GM12874 (cell line): ENCODE data around the gene SMIM23.

Experiments
- TF ChIP-seq, protein P1 (sequence below): IDR thresholded peaks from 2 replicates; pipeline ENCODE4 v1.5.1; 2011; ENCODE audit warnings: low read depth, mild to moderate bottlenecking, control low read depth, low read length, moderate library complexity; ENCODE audit not compliant: insufficient read depth

Gene SMIM23

DNA sequence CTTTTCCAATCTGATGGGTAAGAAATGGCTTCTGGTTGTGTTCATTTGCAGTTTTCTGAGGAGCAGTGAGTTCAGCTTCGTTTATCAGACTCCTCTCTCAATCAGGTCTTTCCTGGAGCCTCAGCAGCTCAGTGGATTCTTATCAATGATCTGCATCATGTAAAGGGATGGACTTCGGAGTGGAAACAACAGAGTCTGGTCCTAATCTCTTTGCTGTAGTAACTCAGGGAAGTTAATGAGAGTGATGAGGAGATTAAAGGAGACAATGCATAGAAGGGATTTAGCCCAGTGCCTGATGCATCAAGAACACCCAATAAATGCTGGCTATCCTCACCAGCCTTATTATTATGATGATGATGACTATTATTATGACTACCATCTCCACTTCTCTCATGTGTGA lies 47.2 kb downstream of the SMIM23 start:
- TF ChIP-seq, protein P1, sequence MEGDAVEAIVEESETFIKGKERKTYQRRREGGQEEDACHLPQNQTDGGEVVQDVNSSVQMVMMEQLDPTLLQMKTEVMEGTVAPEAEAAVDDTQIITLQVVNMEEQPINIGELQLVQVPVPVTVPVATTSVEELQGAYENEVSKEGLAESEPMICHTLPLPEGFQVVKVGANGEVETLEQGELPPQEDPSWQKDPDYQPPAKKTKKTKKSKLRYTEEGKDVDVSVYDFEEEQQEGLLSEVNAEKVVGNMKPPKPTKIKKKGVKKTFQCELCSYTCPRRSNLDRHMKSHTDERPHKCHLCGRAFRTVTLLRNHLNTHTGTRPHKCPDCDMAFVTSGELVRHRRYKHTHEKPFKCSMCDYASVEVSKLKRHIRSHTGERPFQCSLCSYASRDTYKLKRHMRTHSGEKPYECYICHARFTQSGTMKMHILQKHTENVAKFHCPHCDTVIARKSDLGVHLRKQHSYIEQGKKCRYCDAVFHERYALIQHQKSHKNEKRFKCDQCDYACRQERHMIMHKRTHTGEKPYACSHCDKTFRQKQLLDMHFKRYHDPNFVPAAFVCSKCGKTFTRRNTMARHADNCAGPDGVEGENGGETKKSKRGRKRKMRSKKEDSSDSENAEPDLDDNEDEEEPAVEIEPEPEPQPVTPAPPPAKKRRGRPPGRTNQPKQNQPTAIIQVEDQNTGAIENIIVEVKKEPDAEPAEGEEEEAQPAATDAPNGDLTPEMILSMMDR, result no peak

DNA sequence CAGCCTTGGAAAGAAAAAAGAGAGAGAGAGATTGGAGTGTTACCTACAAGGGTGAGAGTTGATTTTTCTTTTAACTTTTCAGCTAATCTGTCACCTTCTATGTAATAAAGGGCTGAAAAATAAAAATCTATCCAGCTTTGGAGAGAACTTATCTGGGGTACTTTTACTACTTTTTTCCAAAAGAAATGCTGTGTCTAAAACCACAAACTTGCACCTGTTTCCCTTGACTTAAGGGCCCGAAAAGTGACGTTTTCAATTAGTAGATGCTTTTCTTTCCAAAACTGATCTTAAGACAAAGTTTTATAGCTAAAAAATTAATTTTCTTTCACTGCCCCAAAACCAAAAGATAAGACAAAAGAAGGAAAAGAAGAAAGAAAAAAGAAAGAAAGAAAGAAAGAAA lies 48.8 kb downstream of the SMIM23 start:
- TF ChIP-seq, protein P1, result no peak

DNA sequence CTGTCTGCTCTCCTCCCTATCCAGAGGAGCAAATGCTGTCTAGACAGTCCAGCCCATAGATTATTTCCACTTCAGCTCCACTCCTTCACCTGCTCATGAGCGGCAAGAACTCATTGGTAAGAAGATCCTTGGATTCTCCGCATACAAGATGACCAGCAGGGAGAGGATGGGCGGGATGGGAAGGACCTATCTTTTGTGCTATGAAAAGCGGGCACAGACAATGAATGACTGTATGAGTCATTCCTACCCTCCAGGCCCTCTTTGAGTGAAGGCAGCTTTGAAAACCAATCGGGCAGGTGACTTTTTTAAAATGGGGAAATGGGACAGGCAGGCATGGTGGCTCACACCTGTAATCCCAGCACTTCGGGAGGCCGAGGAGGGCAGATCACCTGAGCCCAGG lies 49.4 kb downstream of the SMIM23 start:
- TF ChIP-seq, protein P1, result no peak

DNA sequence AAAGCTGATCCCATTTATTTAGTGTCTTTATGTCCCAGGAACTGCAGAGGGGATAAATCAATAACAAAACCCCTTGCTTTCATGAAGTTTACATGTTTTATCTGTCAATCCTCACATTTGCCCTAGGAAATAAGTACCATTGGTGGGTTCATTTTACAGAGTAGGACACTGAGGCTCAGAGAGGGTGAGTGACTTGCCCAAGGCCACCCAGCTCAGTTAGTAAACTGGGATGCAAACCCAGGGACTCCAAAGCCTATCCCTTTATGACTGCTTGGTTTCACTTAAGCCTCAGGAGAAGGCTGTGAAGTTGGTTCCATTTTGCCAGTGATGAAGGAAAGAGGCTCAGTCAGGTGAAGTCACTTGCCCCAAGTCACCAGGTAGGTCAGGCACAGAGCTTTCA lies 51.9 kb downstream of the SMIM23 start:
- TF ChIP-seq, protein P1, result no peak

DNA sequence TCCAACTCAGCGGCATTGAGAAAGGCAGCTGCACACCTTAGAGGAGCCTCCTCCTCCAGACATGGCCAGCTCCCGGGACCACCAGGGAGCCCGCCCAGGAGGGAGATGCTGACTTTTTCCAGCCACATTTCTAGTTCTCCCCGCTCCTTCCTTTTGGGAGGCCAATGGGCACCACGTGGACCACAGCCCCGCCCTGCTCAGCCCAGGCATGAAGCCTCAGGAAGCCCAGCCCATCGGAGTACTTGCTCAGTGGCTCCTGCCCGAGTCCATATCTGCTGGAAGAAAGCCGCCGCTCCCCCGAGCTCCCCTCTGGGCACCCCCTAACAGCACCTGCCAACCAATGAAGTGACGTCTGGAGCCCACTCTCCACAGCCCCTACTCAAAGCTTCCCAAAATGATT lies 52.4 kb downstream of the SMIM23 start:
- TF ChIP-seq, protein P1, result no peak

DNA sequence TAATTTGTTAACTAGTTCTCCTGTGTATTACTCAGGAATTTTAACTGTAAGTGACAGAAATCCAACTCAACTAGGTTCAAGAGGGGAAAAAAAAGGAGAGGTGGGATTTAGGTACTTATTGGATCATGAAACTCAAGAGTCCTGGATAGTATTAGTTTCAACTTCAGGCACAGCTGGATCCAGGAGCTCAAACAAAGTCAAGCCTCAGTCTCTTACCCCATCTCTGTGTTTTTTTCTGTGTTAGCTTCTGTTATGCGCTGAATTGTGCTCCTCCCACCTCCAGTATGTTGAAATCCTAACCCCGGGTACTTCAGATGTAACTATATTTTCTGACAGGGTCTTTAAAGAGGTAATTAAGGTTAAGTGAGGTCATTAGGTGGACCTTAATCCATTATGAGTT lies 53.5 kb downstream of the SMIM23 start:
- TF ChIP-seq, protein P1, result no peak

DNA sequence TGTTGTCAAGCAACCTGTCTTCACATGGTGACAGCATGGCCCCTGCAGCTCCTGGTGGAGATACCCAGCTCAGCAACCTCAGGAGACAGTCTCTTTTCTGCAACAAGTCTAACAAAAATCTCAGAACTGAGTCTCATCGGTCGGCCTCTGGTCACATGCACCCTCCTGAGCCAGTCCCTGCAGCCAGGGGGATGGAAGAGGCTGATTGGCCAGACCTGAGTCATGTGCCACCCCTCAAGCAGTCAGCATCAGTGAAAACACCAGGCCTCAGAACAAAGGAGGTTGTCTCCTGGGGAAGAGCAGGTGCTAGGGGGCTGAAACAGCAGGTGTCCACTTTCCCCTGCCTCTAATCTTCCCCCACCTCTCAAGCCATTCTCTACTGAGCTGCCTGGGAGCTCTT lies 54.4 kb downstream of the SMIM23 start:
- TF ChIP-seq, protein P1, result no peak
